ENCODE data around the gene GLI3.

DNA sequence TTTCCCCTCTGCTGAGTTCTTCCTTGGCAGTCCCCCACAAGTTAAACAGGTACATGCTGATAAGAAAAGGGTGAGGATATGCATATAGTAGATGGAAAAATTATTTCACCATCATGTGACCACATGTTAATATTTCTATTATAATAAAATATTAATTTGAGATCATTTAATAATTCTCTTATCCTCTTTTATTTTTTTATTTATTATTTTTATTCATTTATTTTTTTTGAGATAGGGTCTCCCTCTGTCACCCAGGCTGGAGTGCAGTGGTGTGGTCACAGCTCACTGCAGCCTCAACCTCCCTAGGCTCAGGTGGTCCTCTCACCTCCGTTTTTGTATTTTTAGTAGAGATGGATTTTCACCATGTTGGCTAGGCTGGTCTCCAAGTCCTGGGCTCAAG is 11.6 kb upstream of the GLI3 start:
- TF ChIP-seq, protein P1, sequence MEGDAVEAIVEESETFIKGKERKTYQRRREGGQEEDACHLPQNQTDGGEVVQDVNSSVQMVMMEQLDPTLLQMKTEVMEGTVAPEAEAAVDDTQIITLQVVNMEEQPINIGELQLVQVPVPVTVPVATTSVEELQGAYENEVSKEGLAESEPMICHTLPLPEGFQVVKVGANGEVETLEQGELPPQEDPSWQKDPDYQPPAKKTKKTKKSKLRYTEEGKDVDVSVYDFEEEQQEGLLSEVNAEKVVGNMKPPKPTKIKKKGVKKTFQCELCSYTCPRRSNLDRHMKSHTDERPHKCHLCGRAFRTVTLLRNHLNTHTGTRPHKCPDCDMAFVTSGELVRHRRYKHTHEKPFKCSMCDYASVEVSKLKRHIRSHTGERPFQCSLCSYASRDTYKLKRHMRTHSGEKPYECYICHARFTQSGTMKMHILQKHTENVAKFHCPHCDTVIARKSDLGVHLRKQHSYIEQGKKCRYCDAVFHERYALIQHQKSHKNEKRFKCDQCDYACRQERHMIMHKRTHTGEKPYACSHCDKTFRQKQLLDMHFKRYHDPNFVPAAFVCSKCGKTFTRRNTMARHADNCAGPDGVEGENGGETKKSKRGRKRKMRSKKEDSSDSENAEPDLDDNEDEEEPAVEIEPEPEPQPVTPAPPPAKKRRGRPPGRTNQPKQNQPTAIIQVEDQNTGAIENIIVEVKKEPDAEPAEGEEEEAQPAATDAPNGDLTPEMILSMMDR (IDR thresholded peaks at IDR 0.05), result no peak
- TF ChIP-seq EP300 (IDR thresholded peaks at IDR 0.05) (no peak), POLR2A (IDR thresholded peaks at IDR 0.05) (no peak)

Measured in tibial nerve (tissue), 4 donors.